Hepatocyte (in vitro differentiated cells): ENCODE results near the gene ATP1A3. TPM values are rescaled to one million over a fixed set of nuclear protein-coding genes. Genes with fewer than 3 reads are reported as not detected.

Source experiments
- DNase-seq: peaks from one replicate; pipeline ENCODE4 v3.0.0-alpha.2; 2016; ENCODE audit warnings: low spot score
- H2AFZ ChIP-seq: fragments of 200-600 bp; sonication (generic); 2 replicates; pipeline ENCODE4 v1.6.0; 2016; ENCODE audit warnings: antibody characterized with exemption, mild to moderate bottlenecking
- H3K27ac ChIP-seq: fragments of 200-600 bp; sonication (generic); 2 replicates; pipeline ENCODE4 v1.5.1; 2016; ENCODE audit warnings: mild to moderate bottlenecking
- H3K27me3 ChIP-seq: fragments of 200-600 bp; sonication (generic); 2 replicates; pipeline ENCODE4 v1.6.1; 2016
- H3K36me3 ChIP-seq: fragments of 200-600 bp; sonication (generic); replicated peaks from 2 replicates; pipeline ENCODE4 v1.5.1; 2016; ENCODE audit warnings: low read depth; ENCODE audit not compliant: insufficient read depth
- H3K4me1 ChIP-seq: fragments of 200-600 bp; sonication (generic); 2 replicates; pipeline ENCODE4 v1.5.1; 2016; ENCODE audit warnings: mild to moderate bottlenecking, moderate library complexity; ENCODE audit not compliant: insufficient read depth
- H3K4me2 ChIP-seq: fragments of 200-600 bp; sonication (generic); 2 replicates; pipeline ENCODE4 v1.6.0; 2016
- H3K4me3 ChIP-seq: fragments of 200-600 bp; sonication (generic); 2 replicates; pipeline ENCODE4 v1.5.1; 2016; ENCODE audit warnings: mild to moderate bottlenecking
- H3K79me2 ChIP-seq: fragments of 200-600 bp; sonication (generic); 2 replicates; pipeline ENCODE4 v1.6.0; 2017; ENCODE audit warnings: mild to moderate bottlenecking
- H3K9me2 ChIP-seq: fragments of 200-600 bp; sonication (generic); replicated peaks from 2 replicates; pipeline ENCODE4 v1.6.0; 2017; ENCODE audit warnings: mild to moderate bottlenecking; ENCODE audit not compliant: insufficient read depth
- H3K9me3 ChIP-seq: fragments of 200-600 bp; sonication (generic); 2 replicates; pipeline ENCODE4 v1.5.1; 2016; ENCODE audit warnings: low read depth, mild to moderate bottlenecking
- H4K20me1 ChIP-seq: fragments of 200-600 bp; sonication (generic); 2 replicates; pipeline ENCODE4 v1.6.0; 2016; ENCODE audit warnings: mild to moderate bottlenecking; ENCODE audit not compliant: insufficient read depth, poor library complexity, severe bottlenecking
- CTCF ChIP-seq: fragments of 200-600 bp; sonication (generic); IDR thresholded peaks from 2 replicates; pipeline ENCODE4 v1.5.1; 2016; ENCODE audit warnings: antibody characterized with exemption, mild to moderate bottlenecking; ENCODE audit not compliant: poor library complexity
- EZH2 ChIP-seq: fragments of 200-600 bp; sonication (generic); IDR thresholded peaks from 2 replicates; pipeline ENCODE4 v1.6.1; 2016; ENCODE audit warnings: antibody characterized with exemption, mild to moderate bottlenecking, borderline replicate concordance
- EZH2phosphoT487 ChIP-seq: fragments of 200-600 bp; sonication (generic); IDR thresholded peaks from one replicate; pipeline ENCODE4 v1.6.1; 2018; ENCODE audit warnings: antibody characterized with exemption, mild to moderate bottlenecking, low read depth, moderate library complexity; ENCODE audit not compliant: unreplicated experiment, severe bottlenecking
- WGBS: methylation state at CpG from one replicate; pipeline ENCODE4 v1.1.6; 2016; ENCODE audit warnings: low lambda C conversion rate; ENCODE audit errors: missing lambda C conversion rate; 5-methylcytosine and 5-hydroxymethylcytosine counted together
- polyA plus RNA-seq: library from polyadenylated mRNA; unstranded; fragments of >200 nt; fragmentation: Nextera tagmentation; extraction: Ambion mirVana; gene quantifications from 2 replicates; pipeline ENCODE4 v1.2.1, GENCODE V29; 2016
- total RNA-seq: library from RNA; depleted of rRNA; stranded (reverse); fragments of >200 nt; gene quantifications from 2 replicates; pipeline ENCODE4 v1.2.3, GENCODE V29; 2014

Gene ATP1A3
- total and polyA plus RNA-seq, 2 experiments from 2014 or later = 0.03 to 0.82 TPM

- Histone ChIP-seq H3K27me3 (no peaks in the 10 kb centered on the region), H4K20me1 (no peaks in the 10 kb centered on the region), H3K9me2 (no peaks in the 10 kb centered on the region), H3K4me1 (no peaks in the 10 kb centered on the region), H3K36me3 (no peaks in the 10 kb centered on the region), H2AFZ (no peak overlapping the region), H3K79me2 (no peaks in the 10 kb centered on the region), H3K27ac (no peak overlapping the region), H3K4me2 (no peak overlapping the region), H3K9me3 (no peaks in the 10 kb centered on the region), H3K4me3 (no peak overlapping the region)
- DNase-seq = no peak
- WGBS = 94% methylated on average over 19 of the region's 19 CpGs
- no peak for TF ChIP-seq CTCF
- no peak for TF ChIP-seq EZH2phosphoT487
- TF ChIP-seq EZH2 = no peak
Observed at GRCh38 chr19:41969772-41970458, 24.1 kb downstream of the ATP1A3 start.

GRCh38 chr19:41968751-41969595, 25.1 kb downstream of the ATP1A3 start:
- no peak overlapping the region for H3K4me3 ChIP-seq
- no peak for TF ChIP-seq EZH2
- no peak for TF ChIP-seq CTCF
- TF ChIP-seq EZH2phosphoT487 = no peak
- no peak overlapping the region for H2AFZ ChIP-seq
- H3K79me2 ChIP-seq = no peaks in the 10 kb centered on the region
- H3K4me2 ChIP-seq = no peak overlapping the region
- 87% methylated on average over 26 of the region's 28 CpGs for WGBS
- DNase-seq = no peak
- no peak overlapping the region for H3K27ac ChIP-seq
- no peaks in the 10 kb centered on the region for H3K36me3 ChIP-seq
- no peaks in the 10 kb centered on the region for H4K20me1 ChIP-seq
- H3K27me3 ChIP-seq = no peaks in the 10 kb centered on the region
- no peaks in the 10 kb centered on the region for H3K9me3 ChIP-seq
- no peaks in the 10 kb centered on the region for H3K9me2 ChIP-seq
- no peaks in the 10 kb centered on the region for H3K4me1 ChIP-seq

- H3K27ac ChIP-seq = no peak overlapping the region
- H3K4me2 ChIP-seq = no peak overlapping the region
- H2AFZ ChIP-seq = no peak overlapping the region
- H3K27me3 ChIP-seq = no peaks in the 10 kb centered on the region
- no peak for DNase-seq
- H4K20me1 ChIP-seq = no peaks in the 10 kb centered on the region
- no peaks in the 10 kb centered on the region for H3K4me1 ChIP-seq
- H3K9me2 ChIP-seq = no peaks in the 10 kb centered on the region
- no peak for TF ChIP-seq CTCF
- H3K9me3 ChIP-seq = no peaks in the 10 kb centered on the region
- H3K36me3 ChIP-seq = no peaks in the 10 kb centered on the region
- WGBS = 94% methylated on average over 18 of the region's 26 CpGs
- H3K79me2 ChIP-seq = no peaks in the 10 kb centered on the region
- no peak overlapping the region for H3K4me3 ChIP-seq
Observed at GRCh38 chr19:41967054-41967783, 26.8 kb downstream of the ATP1A3 start.
